GM21381 (cell line): Measurements from ENCODE around the gene MSTN.
"Not testable (repeated sequence)": the region's sequence is repeated elsewhere in the genome, so short reads cannot be mapped to it uniquely, and the experiment has no call there.

Experiments
- ATAC-seq: cut with Tn5 transposase; IDR thresholded peaks from one replicate; pipeline ENCODE4 v1.9.1; 2021; ENCODE audit warnings: mild to moderate bottlenecking, moderate library complexity; ENCODE audit not compliant: unreplicated experiment

Gene MSTN

GRCh38 chr2:190065839-190066238, 3.3 kb upstream of the MSTN start:
- ATAC-seq, result no peak

- no peak for ATAC-seq
These were observed 1.1 kb upstream of the MSTN start for GRCh38 chr2:190063624-190064023.

- no peak for ATAC-seq
These were observed 476 bp downstream of the MSTN start for GRCh38 chr2:190062053-190062452.

GRCh38 chr2:190060626-190061025, 1.9 kb downstream of the MSTN start:
- ATAC-seq, result no peak

GRCh38 chr2:190060019-190060418, 2.5 kb downstream of the MSTN start:
- ATAC-seq, result no peak

- ATAC-seq, result no peak
These were observed 9.1 kb downstream of the MSTN start for GRCh38 chr2:190053426-190053825.

GRCh38 chr2:190052307-190052706, 10.2 kb downstream of the MSTN start:
- no peak for ATAC-seq

- no peak for ATAC-seq
These were observed 11.3 kb downstream of the MSTN start for GRCh38 chr2:190051223-190051622.

- no peak for ATAC-seq
These were observed 12.5 kb downstream of the MSTN start for GRCh38 chr2:190050001-190050400.

- no peak for ATAC-seq
These were observed 17.7 kb downstream of the MSTN start for GRCh38 chr2:190044866-190045265.

- no peak for ATAC-seq
These were observed 19.1 kb downstream of the MSTN start for GRCh38 chr2:190043441-190043840.

- ATAC-seq, result no peak
These were observed 26.5 kb downstream of the MSTN start for GRCh38 chr2:190036071-190036470.

- ATAC-seq, result not testable (repeated sequence)
These were observed 28.1 kb downstream of the MSTN start for GRCh38 chr2:190034417-190034816.

GRCh38 chr2:190031969-190032618, 30.4 kb downstream of the MSTN start:
- ATAC-seq, result no peak

- ATAC-seq, result no peak
These were observed 38.7 kb downstream of the MSTN start for GRCh38 chr2:190023860-190024259.

GRCh38 chr2:190020720-190021119, 41.8 kb downstream of the MSTN start:
- no peak for ATAC-seq

- no peak for ATAC-seq
These were observed 44.7 kb downstream of the MSTN start for GRCh38 chr2:190017837-190018236.

GRCh38 chr2:190015969-190016368, 46.6 kb downstream of the MSTN start:
- not testable (repeated sequence) for ATAC-seq
